ENCODE data around the gene CADM2.

DNA sequence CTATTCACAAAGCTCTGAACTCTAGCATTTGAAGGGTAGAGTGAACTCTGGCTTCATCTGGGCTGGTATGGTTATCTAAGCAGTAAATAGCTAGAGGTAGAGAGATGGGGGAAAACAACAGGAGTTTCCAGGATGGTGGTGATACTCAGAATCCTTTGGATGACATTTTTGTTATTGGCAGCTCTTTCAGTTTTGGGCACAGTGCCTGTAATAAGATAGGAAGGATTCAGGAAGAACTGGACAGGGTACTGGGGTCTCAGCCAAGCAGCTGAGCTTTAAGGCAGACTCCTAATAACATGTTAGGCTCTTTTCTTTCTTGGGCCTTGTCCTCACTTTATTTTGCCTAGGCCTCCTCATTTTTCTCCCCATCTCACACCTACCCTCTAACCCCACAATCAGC is 338.5 kb downstream of the CADM2 start:
- TF ChIP-seq, protein P1, sequence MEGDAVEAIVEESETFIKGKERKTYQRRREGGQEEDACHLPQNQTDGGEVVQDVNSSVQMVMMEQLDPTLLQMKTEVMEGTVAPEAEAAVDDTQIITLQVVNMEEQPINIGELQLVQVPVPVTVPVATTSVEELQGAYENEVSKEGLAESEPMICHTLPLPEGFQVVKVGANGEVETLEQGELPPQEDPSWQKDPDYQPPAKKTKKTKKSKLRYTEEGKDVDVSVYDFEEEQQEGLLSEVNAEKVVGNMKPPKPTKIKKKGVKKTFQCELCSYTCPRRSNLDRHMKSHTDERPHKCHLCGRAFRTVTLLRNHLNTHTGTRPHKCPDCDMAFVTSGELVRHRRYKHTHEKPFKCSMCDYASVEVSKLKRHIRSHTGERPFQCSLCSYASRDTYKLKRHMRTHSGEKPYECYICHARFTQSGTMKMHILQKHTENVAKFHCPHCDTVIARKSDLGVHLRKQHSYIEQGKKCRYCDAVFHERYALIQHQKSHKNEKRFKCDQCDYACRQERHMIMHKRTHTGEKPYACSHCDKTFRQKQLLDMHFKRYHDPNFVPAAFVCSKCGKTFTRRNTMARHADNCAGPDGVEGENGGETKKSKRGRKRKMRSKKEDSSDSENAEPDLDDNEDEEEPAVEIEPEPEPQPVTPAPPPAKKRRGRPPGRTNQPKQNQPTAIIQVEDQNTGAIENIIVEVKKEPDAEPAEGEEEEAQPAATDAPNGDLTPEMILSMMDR (IDR thresholded peaks at IDR 0.05) = no peak
- no peak for TF ChIP-seq POLR2A (IDR thresholded peaks at IDR 0.05)

All from adrenal gland (tissue), 5 donors.